Stomach smooth muscle (tissue), 2 donors: ENCODE results near the gene CDC73.
"Not testable (repeated sequence)": the region's sequence is repeated elsewhere in the genome, so short reads cannot be mapped to it uniquely, and the experiment has no call there.

Experiments used
- H3K27ac ChIP-seq: one replicate; pipeline ENCODE4 v1.7.0; 2013; ENCODE audit warnings: mild to moderate bottlenecking, low read length, inconsistent platforms
- H3K27me3 ChIP-seq, 2 donors: one replicate each; pipeline ENCODE4 v1.7.0; 2013; ENCODE audit warnings: low read length in 2 of 2; ENCODE audit not compliant: insufficient read depth in 2 of 2, control insufficient read depth in 1 of 2
- H3K36me3 ChIP-seq, 2 donors: one replicate each; pipeline ENCODE4 v1.7.0; 2013; ENCODE audit warnings: low read length in 2 of 2; ENCODE audit not compliant: control insufficient read depth in 2 of 2, insufficient read depth in 2 of 2
- H3K4me1 ChIP-seq: one replicate; pipeline ENCODE4 v1.7.0; 2013; ENCODE audit warnings: low read length; ENCODE audit not compliant: control insufficient read depth, insufficient read depth
- H3K4me3 ChIP-seq, 2 donors: one replicate each; pipeline ENCODE4 v1.7.0; 2013; ENCODE audit warnings: low read length in 2 of 2
- H3K9ac ChIP-seq, 2 donors: one replicate each; pipeline ENCODE4 v1.7.0; 2013; ENCODE audit warnings: low read length in 2 of 2, mild to moderate bottlenecking in 1 of 2
- H3K9me3 ChIP-seq, 2 donors: one replicate each; pipeline ENCODE4 v1.7.0; 2013; ENCODE audit warnings: low read length in 2 of 2; ENCODE audit not compliant: control insufficient read depth in 2 of 2
- donor health status: healthy.
- donor health status: Pancreatic carcinoma.

The CDC73 gene

GRCh38 chr1:193179094-193179493 is 57.3 kb downstream of the CDC73 start:
- no peak overlapping the region for H3K27ac ChIP-seq
- no peaks in the 10 kb centered on the region for H3K36me3 ChIP-seq
- H3K4me1 ChIP-seq, result peaks cover 2% of the 10 kb centered on the region
- no peaks in the 10 kb centered on the region for H3K27me3 ChIP-seq
- no peak overlapping the region for H3K4me3 ChIP-seq
- no peaks in the 10 kb centered on the region for H3K9me3 ChIP-seq
- no peak overlapping the region for H3K9ac ChIP-seq

DNA sequence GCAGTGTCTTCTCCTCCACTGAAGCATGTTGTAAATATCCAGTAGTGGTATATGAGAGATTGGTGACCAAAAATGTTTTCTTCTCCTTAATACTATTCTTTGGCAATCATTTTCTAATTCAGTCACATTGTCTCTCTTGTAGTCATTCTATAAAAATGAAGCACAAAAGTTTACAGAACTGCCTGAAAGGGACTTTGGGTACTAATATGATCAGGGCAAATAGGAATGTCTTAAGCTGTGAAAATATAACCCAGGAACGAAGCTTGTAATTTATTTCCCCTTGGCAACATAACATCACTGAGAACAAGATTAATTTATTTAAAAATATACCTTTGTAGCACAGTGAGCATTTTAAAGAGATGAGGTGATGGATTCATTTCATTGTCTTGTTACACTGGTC is 59.7 kb downstream of the CDC73 start:
- H3K9me3 ChIP-seq, result no peaks in the 10 kb centered on the region
- H3K4me1 ChIP-seq, result peaks cover 8% of the 10 kb centered on the region
- no peak overlapping the region for H3K9ac ChIP-seq
- H3K27ac ChIP-seq, result no peak overlapping the region
- no peak overlapping the region for H3K4me3 ChIP-seq
- no peaks in the 10 kb centered on the region for H3K36me3 ChIP-seq
- H3K27me3 ChIP-seq, result no peaks in the 10 kb centered on the region

- Histone ChIP-seq H3K27ac (no peak overlapping the region), H3K27me3 (no peaks in the 10 kb centered on the region), H3K4me1 (peaks cover 8% of the 10 kb centered on the region), H3K9me3 (no peaks in the 10 kb centered on the region), H3K9ac (no peak overlapping the region), H3K36me3 (no peaks in the 10 kb centered on the region), H3K4me3 (no peak overlapping the region)
These were observed 60.2 kb downstream of the CDC73 start for GRCh38 chr1:193181985-193182384.

- Histone ChIP-seq H3K9ac (no peak overlapping the region), H3K9me3 (no peaks in the 10 kb centered on the region), H3K4me1 (peaks cover 8% of the 10 kb centered on the region), H3K36me3 (no peaks in the 10 kb centered on the region), H3K27ac (no peak overlapping the region), H3K27me3 (no peaks in the 10 kb centered on the region), H3K4me3 (no peak overlapping the region)
These were observed 61.3 kb downstream of the CDC73 start for GRCh38 chr1:193183019-193183627.

- no peaks in the 10 kb centered on the region for H3K27me3 ChIP-seq
- no peaks in the 10 kb centered on the region for H3K9me3 ChIP-seq
- no peaks in the 10 kb centered on the region for H3K36me3 ChIP-seq
- no peak overlapping the region for H3K27ac ChIP-seq
- H3K4me1 ChIP-seq, result peaks cover 8% of the 10 kb centered on the region
- no peak overlapping the region for H3K9ac ChIP-seq
- no peak overlapping the region for H3K4me3 ChIP-seq
These were observed 62.9 kb downstream of the CDC73 start for GRCh38 chr1:193184776-193185175.

DNA sequence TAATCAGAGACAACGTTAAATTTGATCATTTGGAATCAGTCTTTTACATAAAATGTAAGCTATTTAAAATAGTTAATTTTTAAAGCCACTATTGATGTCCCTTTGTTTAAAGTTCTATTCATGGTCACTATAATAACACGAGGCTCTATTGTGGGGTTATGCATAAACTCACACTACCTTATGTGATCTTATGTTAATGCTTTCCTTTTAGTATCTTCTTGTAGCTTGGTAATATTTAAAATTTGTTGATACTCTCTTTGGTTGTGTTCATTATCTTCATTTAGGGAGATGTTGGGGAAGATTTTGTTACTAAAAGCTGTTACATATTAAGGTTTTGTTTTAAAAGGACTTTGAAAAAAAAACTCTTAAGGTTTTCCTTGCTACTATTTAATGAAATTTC is 63.4 kb downstream of the CDC73 start:
- Histone ChIP-seq H3K4me3 (peak overlapping the region in 1 of 2 donors; percentile 61), H3K9ac (no peak overlapping the region)

GRCh38 chr1:193185901-193186731 is 64.3 kb downstream of the CDC73 start, which contains the start of gene B3GALT2:
Gene B3GALT2 (minus strand): TSS chr1:193186613. CDS start chr1:193181562, 5,051 bp downstream.
- Histone ChIP-seq H3K27ac (no peak within 1 kb of the TSS), H3K9me3 (no peaks in the 10 kb centered on the region), H3K36me3 (no peaks in the 10 kb centered on the region), H3K9ac (peak within 1 kb of the TSS; percentile 30 to 34), H3K4me3 (peak within 1 kb of the TSS; percentile 61 to 67), H3K4me1 (peaks cover 8% of the 10 kb centered on the region), H3K27me3 (no peaks in the 10 kb centered on the region)

More for the DNA sequence above, 63.4 kb downstream of the CDC73 start:
- Histone ChIP-seq H3K9me3 (no peaks in the 10 kb centered on the region), H3K36me3 (no peaks in the 10 kb centered on the region), H3K4me1 (peaks cover 8% of the 10 kb centered on the region), H3K27ac (no peak overlapping the region), H3K27me3 (no peaks in the 10 kb centered on the region)

DNA sequence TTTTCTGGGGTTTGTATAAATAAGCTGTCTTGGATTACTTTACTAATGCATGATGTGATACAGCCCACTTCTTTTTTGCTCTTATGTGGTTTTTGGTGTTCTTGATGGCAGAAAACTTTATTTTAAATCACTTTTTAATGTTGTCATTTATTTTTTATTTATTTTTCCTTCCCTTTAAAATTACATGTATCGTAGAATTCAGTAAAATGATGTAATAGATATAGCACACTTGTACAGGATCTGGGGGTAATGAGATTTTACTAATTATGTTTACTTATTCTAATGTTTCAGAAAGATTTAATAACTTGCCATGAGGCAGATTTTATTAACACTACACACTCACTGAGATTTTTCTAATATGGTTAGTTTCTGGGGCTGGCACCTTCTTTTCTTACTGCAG is 65.3 kb downstream of the CDC73 start:
- Histone ChIP-seq H3K27me3 (no peaks in the 10 kb centered on the region), H3K27ac (no peak overlapping the region), H3K9me3 (no peaks in the 10 kb centered on the region), H3K4me3 (no peak overlapping the region), H3K36me3 (no peaks in the 10 kb centered on the region), H3K9ac (no peak overlapping the region), H3K4me1 (peaks cover 6% of the 10 kb centered on the region)

- not testable (repeated sequence) for H3K9ac ChIP-seq
These were observed 67.1 kb downstream of the CDC73 start for GRCh38 chr1:193188915-193189314.

DNA sequence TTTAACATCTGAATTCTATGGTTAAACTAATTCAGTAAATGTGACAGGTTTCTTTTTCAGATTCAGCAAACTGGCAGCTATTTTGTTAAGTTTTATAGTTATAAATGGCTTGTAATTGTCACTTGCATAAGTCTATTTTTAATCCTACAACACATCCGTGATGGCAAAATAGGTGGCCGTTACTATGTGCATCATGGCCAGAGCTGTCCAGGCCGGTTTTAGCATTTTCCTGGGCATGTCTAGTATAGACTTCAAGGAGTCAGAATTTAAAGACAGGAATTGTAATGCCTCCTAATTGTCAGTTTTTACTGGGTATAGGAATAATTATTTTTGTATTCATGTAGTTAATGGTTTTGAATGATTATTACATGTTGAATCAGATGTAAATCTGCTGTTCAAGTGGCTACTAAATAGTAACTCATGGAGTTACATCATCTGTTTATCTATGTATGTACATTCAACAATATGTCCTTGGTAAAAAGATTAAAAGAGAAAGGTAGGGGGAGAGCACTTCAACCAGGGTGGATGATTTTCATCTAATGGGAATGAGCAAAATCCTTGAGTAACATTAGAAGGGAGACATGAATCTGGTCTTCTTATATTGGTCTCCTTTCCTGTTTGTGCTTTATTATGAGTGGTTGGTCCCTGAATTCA is 67.7 kb downstream of the CDC73 start:
- peaks cover 0 to 5% of the 10 kb centered on the region in 2 donors for H3K36me3 ChIP-seq
- no peaks in the 10 kb centered on the region for H3K9me3 ChIP-seq
- H3K27ac ChIP-seq, result no peak overlapping the region
- H3K27me3 ChIP-seq, result no peaks in the 10 kb centered on the region
- H3K9ac ChIP-seq, result no peak overlapping the region
- no peak overlapping the region for H3K4me3 ChIP-seq
- peaks cover 6% of the 10 kb centered on the region for H3K4me1 ChIP-seq

More at GRCh38 chr1:193188915-193189314, 67.1 kb downstream of the CDC73 start:
- not testable (repeated sequence) for H3K4me3 ChIP-seq, H3K9me3 ChIP-seq, H3K27ac ChIP-seq, H3K36me3 ChIP-seq, H3K27me3 ChIP-seq, H3K4me1 ChIP-seq
